ENCODE results near the gene CDK5RAP2.

DNA sequence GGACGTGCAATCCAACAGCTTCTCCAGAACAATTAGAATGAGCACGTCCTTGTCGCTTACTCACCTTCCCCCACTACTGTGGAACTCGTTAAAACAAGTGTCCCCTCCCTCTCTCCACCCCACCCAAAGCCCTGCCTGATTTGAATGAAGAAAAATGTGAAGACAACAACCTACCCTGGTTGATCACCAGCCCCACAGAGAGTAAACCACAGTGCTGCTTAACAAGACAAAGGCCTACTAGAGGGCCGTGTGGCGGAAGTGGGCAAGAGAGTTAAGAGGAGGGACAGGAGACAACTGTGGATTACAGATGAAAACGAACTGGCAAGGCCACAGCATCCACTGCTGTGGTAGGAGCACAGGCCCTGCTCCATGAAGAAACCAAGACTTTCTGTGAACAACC is 51.1 kb downstream of the CDK5RAP2 start:
- TF ChIP-seq, protein P1, sequence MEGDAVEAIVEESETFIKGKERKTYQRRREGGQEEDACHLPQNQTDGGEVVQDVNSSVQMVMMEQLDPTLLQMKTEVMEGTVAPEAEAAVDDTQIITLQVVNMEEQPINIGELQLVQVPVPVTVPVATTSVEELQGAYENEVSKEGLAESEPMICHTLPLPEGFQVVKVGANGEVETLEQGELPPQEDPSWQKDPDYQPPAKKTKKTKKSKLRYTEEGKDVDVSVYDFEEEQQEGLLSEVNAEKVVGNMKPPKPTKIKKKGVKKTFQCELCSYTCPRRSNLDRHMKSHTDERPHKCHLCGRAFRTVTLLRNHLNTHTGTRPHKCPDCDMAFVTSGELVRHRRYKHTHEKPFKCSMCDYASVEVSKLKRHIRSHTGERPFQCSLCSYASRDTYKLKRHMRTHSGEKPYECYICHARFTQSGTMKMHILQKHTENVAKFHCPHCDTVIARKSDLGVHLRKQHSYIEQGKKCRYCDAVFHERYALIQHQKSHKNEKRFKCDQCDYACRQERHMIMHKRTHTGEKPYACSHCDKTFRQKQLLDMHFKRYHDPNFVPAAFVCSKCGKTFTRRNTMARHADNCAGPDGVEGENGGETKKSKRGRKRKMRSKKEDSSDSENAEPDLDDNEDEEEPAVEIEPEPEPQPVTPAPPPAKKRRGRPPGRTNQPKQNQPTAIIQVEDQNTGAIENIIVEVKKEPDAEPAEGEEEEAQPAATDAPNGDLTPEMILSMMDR (IDR thresholded peaks at IDR 0.05; ENCODE audit: insufficient read depth, low read length): no peak
- TF ChIP-seq GABPA (IDR thresholded peaks at IDR 0.05; ENCODE audit: low read depth) (no peak), POLR2AphosphoS5 (IDR thresholded peaks at IDR 0.05; ENCODE audit: low read depth) (no peak)
- TF ChIP-seq, protein P2, sequence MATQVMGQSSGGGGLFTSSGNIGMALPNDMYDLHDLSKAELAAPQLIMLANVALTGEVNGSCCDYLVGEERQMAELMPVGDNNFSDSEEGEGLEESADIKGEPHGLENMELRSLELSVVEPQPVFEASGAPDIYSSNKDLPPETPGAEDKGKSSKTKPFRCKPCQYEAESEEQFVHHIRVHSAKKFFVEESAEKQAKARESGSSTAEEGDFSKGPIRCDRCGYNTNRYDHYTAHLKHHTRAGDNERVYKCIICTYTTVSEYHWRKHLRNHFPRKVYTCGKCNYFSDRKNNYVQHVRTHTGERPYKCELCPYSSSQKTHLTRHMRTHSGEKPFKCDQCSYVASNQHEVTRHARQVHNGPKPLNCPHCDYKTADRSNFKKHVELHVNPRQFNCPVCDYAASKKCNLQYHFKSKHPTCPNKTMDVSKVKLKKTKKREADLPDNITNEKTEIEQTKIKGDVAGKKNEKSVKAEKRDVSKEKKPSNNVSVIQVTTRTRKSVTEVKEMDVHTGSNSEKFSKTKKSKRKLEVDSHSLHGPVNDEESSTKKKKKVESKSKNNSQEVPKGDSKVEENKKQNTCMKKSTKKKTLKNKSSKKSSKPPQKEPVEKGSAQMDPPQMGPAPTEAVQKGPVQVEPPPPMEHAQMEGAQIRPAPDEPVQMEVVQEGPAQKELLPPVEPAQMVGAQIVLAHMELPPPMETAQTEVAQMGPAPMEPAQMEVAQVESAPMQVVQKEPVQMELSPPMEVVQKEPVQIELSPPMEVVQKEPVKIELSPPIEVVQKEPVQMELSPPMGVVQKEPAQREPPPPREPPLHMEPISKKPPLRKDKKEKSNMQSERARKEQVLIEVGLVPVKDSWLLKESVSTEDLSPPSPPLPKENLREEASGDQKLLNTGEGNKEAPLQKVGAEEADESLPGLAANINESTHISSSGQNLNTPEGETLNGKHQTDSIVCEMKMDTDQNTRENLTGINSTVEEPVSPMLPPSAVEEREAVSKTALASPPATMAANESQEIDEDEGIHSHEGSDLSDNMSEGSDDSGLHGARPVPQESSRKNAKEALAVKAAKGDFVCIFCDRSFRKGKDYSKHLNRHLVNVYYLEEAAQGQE (IDR thresholded peaks at IDR 0.05; ENCODE audit: insufficient replicate concordance, low read depth): no peak
